Calu3 (cell line): ENCODE results near the gene ANKRD62. TPM values are rescaled to one million over a fixed set of nuclear protein-coding genes. Genes with fewer than 3 reads are reported as not detected.

Experiments
- BruUV-seq: library from RNA; stranded (reverse); fragments of 400-500 nt; replicated peaks from 2 replicates; lab custom pipeline; 2021; lab: Mats Ljungman, UMichigan
- CTCF ChIA-PET: fragments of 300-600 bp; sonication (Branson Sonifier 250); formaldehyde crosslinking; loops from one replicate; lab custom pipeline; 2022; ENCODE audit warnings: antibody characterized with exemption; lab: Charles Lee
- DNase-seq: peaks from one replicate; pipeline ENCODE4 v3.0.0; 2022
- H3K27ac Mint-ChIP-seq: one replicate; pipeline ENCODE4 v1.8.0; 2022; ENCODE audit warnings: mixed read lengths; ENCODE audit not compliant: unreplicated experiment
- H3K27me3 Mint-ChIP-seq: one replicate; pipeline ENCODE4 v1.8.0; 2022; ENCODE audit warnings: mixed read lengths; ENCODE audit not compliant: unreplicated experiment
- H3K36me3 Mint-ChIP-seq: one replicate; pipeline ENCODE4 v1.8.0; 2022; ENCODE audit warnings: mild to moderate bottlenecking, moderate library complexity, mixed read lengths; ENCODE audit not compliant: insufficient read depth, unreplicated experiment
- H3K4me1 Mint-ChIP-seq: one replicate; pipeline ENCODE4 v1.8.0; 2022; ENCODE audit warnings: mild to moderate bottlenecking, low read depth, mixed read lengths; ENCODE audit not compliant: unreplicated experiment
- H3K4me3 Mint-ChIP-seq: one replicate; pipeline ENCODE4 v1.8.0; 2022; ENCODE audit warnings: mild to moderate bottlenecking, low read depth, moderate library complexity, mixed read lengths; ENCODE audit not compliant: unreplicated experiment
- H3K9me3 Mint-ChIP-seq: one replicate; pipeline ENCODE4 v1.8.0; 2022; ENCODE audit warnings: low read depth, mixed read lengths; ENCODE audit not compliant: unreplicated experiment
- CTCF ChIP-seq: fragments of 200-600 bp; IDR thresholded peaks from one replicate; pipeline ENCODE4 v1.8.0; 2022; ENCODE audit warnings: antibody characterized with exemption; ENCODE audit not compliant: unreplicated experiment
- intact Hi-C: fragments of 100-400 bp; cut with micrococcal nuclease; formaldehyde crosslinking; loops from one replicate; pipeline ENCODE4 v1.10.0; 2022; ENCODE audit not compliant: unreplicated experiment
- total RNA-seq: library from RNA; stranded (reverse); gene quantifications from 2 replicates; pipeline ENCODE4 v1.2.3, GENCODE V29; 2022

The ANKRD62 gene
- total RNA-seq, 1 experiment from 2014 or later, result not detected

GRCh38 chr18:12048010-12048826, 45.4 kb upstream of the ANKRD62 start:
- no peak for DNase-seq
- H3K27ac Mint-ChIP-seq, result no peak overlapping the region
- H3K4me1 Mint-ChIP-seq, result peaks cover 16% of the 10 kb centered on the region
- intact Hi-C loops, result no loop called here
- no peaks in the 10 kb centered on the region for H3K9me3 Mint-ChIP-seq
- no peaks in the 10 kb centered on the region for H3K36me3 Mint-ChIP-seq
- H3K27me3 Mint-ChIP-seq, result peaks cover 66% of the 10 kb centered on the region
- H3K4me3 Mint-ChIP-seq, result no peak overlapping the region
- no peak for TF ChIP-seq CTCF
- CTCF ChIA-PET, result interaction anchor here (0.6 to 1.1 kb wide), 2 partner anchors 11 to 156 kb away, joined by 3 to 5 read pairs; no protein-coding TSS in a partner anchor
- no TSS peak for BruUV-seq

DNA sequence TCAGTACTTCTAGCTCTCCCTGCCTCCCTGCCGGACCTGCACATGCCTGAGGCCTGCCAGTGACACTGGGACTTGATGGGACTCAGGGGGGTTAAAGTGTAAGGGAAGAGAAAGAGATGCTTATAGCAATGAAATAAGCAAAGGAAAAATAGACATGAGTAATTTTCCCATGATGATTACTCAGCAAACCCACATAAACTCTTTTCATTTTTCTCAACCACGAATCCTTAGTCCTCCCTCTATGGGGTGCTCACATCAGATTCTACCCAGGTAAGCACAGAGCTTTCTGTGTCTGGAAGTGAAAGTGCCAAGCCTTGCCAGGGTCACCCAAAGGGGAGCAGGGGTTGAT, 44.8 kb upstream of the ANKRD62 start:
- no peak for DNase-seq
- Mint-ChIP-seq H3K27ac (no peak overlapping the region), H3K36me3 (no peaks in the 10 kb centered on the region), H3K4me1 (peaks cover 16% of the 10 kb centered on the region), H3K4me3 (no peak overlapping the region), H3K27me3 (peaks cover 66% of the 10 kb centered on the region), H3K9me3 (no peaks in the 10 kb centered on the region)
- no peak for TF ChIP-seq CTCF
- CTCF ChIA-PET, result interaction anchor here (1.1 kb wide), 1 partner anchor 11 kb away, joined by 3 read pairs; no protein-coding TSS in a partner anchor
- intact Hi-C loops, result no loop called here
- no TSS peak for BruUV-seq

- CTCF ChIA-PET, result no interaction called here
- intact Hi-C loops, result no loop called here
- Mint-ChIP-seq H3K36me3 (no peaks in the 10 kb centered on the region), H3K4me1 (peaks cover 16% of the 10 kb centered on the region), H3K4me3 (no peak overlapping the region), H3K9me3 (no peaks in the 10 kb centered on the region), H3K27ac (no peak overlapping the region), H3K27me3 (peaks cover 55% of the 10 kb centered on the region)
- no peak for TF ChIP-seq CTCF
- DNase-seq, result no peak
- no TSS peak for BruUV-seq
Observed at GRCh38 chr18:12049978-12050811, 43.4 kb upstream of the ANKRD62 start.

DNA sequence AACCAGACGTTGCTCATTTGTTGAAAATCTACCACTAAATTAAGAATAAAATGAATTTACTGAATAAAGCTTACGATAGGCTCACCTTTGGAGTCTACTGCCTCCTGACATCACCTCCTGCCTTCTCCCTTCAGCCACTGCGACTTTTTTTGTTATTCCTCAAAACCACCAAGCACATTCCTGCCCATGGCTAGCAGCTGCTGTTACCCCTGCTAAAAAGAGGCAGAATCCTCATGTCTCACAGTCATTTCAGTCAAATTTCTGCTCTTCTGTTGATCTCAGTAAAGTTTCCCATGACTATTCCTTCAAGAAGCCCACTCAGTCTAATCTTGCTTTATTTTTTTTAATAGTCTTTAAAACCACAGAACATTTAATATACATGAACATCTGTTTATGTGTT, 40.8 kb upstream of the ANKRD62 start:
- DNase-seq, result no peak
- CTCF ChIA-PET, result no interaction called here
- no peaks in the 10 kb centered on the region for H3K9me3 Mint-ChIP-seq
- TF ChIP-seq CTCF, result no peak
- H3K36me3 Mint-ChIP-seq, result no peaks in the 10 kb centered on the region
- H3K27me3 Mint-ChIP-seq, result peaks cover 51% of the 10 kb centered on the region
- H3K4me1 Mint-ChIP-seq, result peaks cover 16% of the 10 kb centered on the region
- no TSS peak for BruUV-seq
- intact Hi-C loops, result no loop called here
- no peak overlapping the region for H3K4me3 Mint-ChIP-seq
- H3K27ac Mint-ChIP-seq, result no peak overlapping the region
